B cell (primary cell): ENCODE measurements around the gene C11orf91. TPM values are rescaled to one million over a fixed set of nuclear protein-coding genes. Genes with fewer than 3 reads are reported as not detected.
"Not testable (repeated sequence)": the region's sequence is repeated elsewhere in the genome, so short reads cannot be mapped to it uniquely, and the experiment has no call there.

Experiments used
- ATAC-seq: fragments of 200-7000 bp; cut with Tn5 transposase; one replicate; pipeline ENCODE4 v1.10.0; 2021; ENCODE audit warnings: low read depth, mild to moderate bottlenecking, moderate number of reproducible peaks, moderate library complexity
- CTCF ChIA-PET: fragments of 350-600 bp; sonication (Branson Sonifier 250); formaldehyde crosslinking; loops from one replicate; lab custom pipeline; 2021; ENCODE audit warnings: antibody characterized with exemption, inconsistent platforms; lab: Charles Lee
- POLR2A ChIA-PET: fragments of 350-600 bp; sonication (Branson Sonifier 250); formaldehyde crosslinking; loops from one replicate; lab custom pipeline; 2021; ENCODE audit warnings: antibody characterized with exemption; lab: Charles Lee
- DNase-seq: peaks from one replicate; pipeline ENCODE4 v3.0.0; 2013
- H2AFZ ChIP-seq: 2 replicates; pipeline ENCODE4 v1.6.1; 2012; ENCODE audit warnings: mild to moderate bottlenecking, low read depth, low read length; ENCODE audit not compliant: insufficient read depth, poor library complexity, severe bottlenecking
- H3K27ac ChIP-seq, 2 donors: 1 replicate in 1 of 2; 2 replicates in 1 of 2; pipeline ENCODE4 v1.5.1; 2012 to 2013; ENCODE audit warnings: low read length in 2 of 2, mild to moderate bottlenecking in 2 of 2, moderate library complexity in 1 of 2
- H3K27me3 ChIP-seq, 4 experiments: fragments of 200-600 bp in 1 of 4; sonication (generic) in 1 of 4; replicated peaks in 1 of 4; 1 replicate in 2 of 4; 2 replicates in 2 of 4; pipeline versions ENCODE4 v1.6.1 to v1.7.0; 2013 to 2016; ENCODE audit warnings: low read length in 3 of 4, mild to moderate bottlenecking in 2 of 4, mixed read lengths in 1 of 4, moderate library complexity in 1 of 4; ENCODE audit not compliant: insufficient read depth in 4 of 4, control insufficient read depth in 3 of 4; ENCODE audit errors: control extremely low read depth in 1 of 4
- H3K36me3 ChIP-seq, 2 experiments: replicated peaks in 1 of 2; 1 replicate in 1 of 2; 2 replicates in 1 of 2; pipeline versions ENCODE4 v1.6.1 to v1.7.1; 2013; ENCODE audit warnings: low read length in 1 of 2; ENCODE audit not compliant: insufficient read depth in 2 of 2, control insufficient read depth in 1 of 2; ENCODE audit errors: control extremely low read depth in 1 of 2, extremely low read depth in 1 of 2
- H3K4me1 ChIP-seq, 2 donors: fragments of 200-600 bp in 1 of 2; sonication (generic) in 1 of 2; 1 replicate in 1 of 2; 2 replicates in 1 of 2; pipeline versions ENCODE4 v1.5.1 to v1.6.1; 2013 to 2017; ENCODE audit warnings: low read length in 2 of 2; ENCODE audit not compliant: control insufficient read depth in 2 of 2, insufficient read depth in 2 of 2
- H3K4me2 ChIP-seq: replicated peaks from 2 replicates; pipeline ENCODE3; 2012; ENCODE audit warnings: mild to moderate bottlenecking, low read depth, low read length; ENCODE audit not compliant: poor library complexity, severe bottlenecking
- H3K4me3 ChIP-seq, 5 experiments: fragments of 200-600 bp in 1 of 5; sonication (generic) in 1 of 5; 1 replicate in 3 of 5; 2 replicates in 2 of 5; pipeline versions ENCODE4 v1.5.1 to v1.7.0; 2011 to 2016; ENCODE audit warnings: low read length in 4 of 5, mild to moderate bottlenecking in 4 of 5, low read depth in 2 of 5, control low read depth in 1 of 5, moderate library complexity in 1 of 5; ENCODE audit not compliant: insufficient read depth in 1 of 5; ENCODE audit errors: control extremely low read depth in 1 of 5, extremely low read depth in 1 of 5
- H3K79me2 ChIP-seq: fragments of 200-600 bp; sonication (generic); one replicate; pipeline ENCODE4 v1.6.0; 2016; ENCODE audit warnings: low read length; ENCODE audit not compliant: control insufficient read depth, insufficient read depth
- H3K9ac ChIP-seq: fragments of 200-600 bp; sonication (generic); 2 replicates; pipeline ENCODE4 v1.6.1; 2017; ENCODE audit warnings: mild to moderate bottlenecking, low read length, moderate library complexity
- H3K9me3 ChIP-seq, 3 donors: one replicate each; pipeline versions ENCODE4 v1.6.1 to v1.7.1; 2013; ENCODE audit warnings: low read length in 2 of 3; ENCODE audit not compliant: control insufficient read depth in 2 of 3, insufficient read depth in 1 of 3; ENCODE audit errors: control extremely low read depth in 1 of 3
- H4K20me1 ChIP-seq: 2 replicates; pipeline ENCODE4 v1.6.0; 2012; ENCODE audit warnings: mild to moderate bottlenecking, low read length; ENCODE audit not compliant: insufficient read depth, control insufficient read depth, poor library complexity, severe bottlenecking
- H3K27ac Mint-ChIP-seq: one replicate; pipeline ENCODE4 v1.8.0; 2021; ENCODE audit warnings: mixed read lengths
- H3K27me3 Mint-ChIP-seq: one replicate; pipeline ENCODE4 v1.8.0; 2021; ENCODE audit warnings: mixed read lengths
- H3K4me1 Mint-ChIP-seq: one replicate; pipeline ENCODE4 v1.8.0; 2021; ENCODE audit warnings: mixed read lengths
- H3K4me3 Mint-ChIP-seq: one replicate; pipeline ENCODE4 v1.8.0; 2021; ENCODE audit warnings: mixed read lengths
- H3K9me3 Mint-ChIP-seq: one replicate; pipeline ENCODE4 v1.8.0; 2022; ENCODE audit warnings: mixed read lengths; ENCODE audit not compliant: insufficient read depth
- EZH2 ChIP-seq: IDR thresholded peaks from 2 replicates; pipeline ENCODE4 v1.6.1; 2012; ENCODE audit warnings: borderline replicate concordance, low read depth, mild to moderate bottlenecking, moderate library complexity, low read length; ENCODE audit not compliant: insufficient read depth, poor library complexity, severe bottlenecking
- WGBS: methylation state at CpG from one replicate; pipeline ENCODE4 v1.1.5; 2013; ENCODE audit warnings: missing lambda C conversion rate; ENCODE audit not compliant: insufficient coverage; 5-methylcytosine and 5-hydroxymethylcytosine counted together
- intact Hi-C: fragments of 100-400 bp; cut with micrococcal nuclease; formaldehyde crosslinking; loops from one replicate; pipeline ENCODE4 v1.10.0; 2022
- polyA plus RNA-seq: library from polyadenylated mRNA; depleted of rRNA; stranded (reverse); fragments of >200 nt; gene quantifications from 2 replicates; pipeline ENCODE4 v1.2.3, GENCODE V29; 2012
- total RNA-seq, 2 donors: library from RNA; stranded (reverse); fragments of 120-200 nt in 1 of 2; gene quantifications; 1 replicate in 1 of 2; 2 replicates in 1 of 2; pipeline versions ENCODE4 v1.2.3 to v1.2.4, GENCODE V29; 2013 to 2022
- TF ChIP-seq, protein P1 (sequence below): fragments of 200-600 bp; IDR thresholded peaks from one replicate; pipeline ENCODE4 v1.8.0; 2022; ENCODE audit warnings: antibody characterized with exemption, mild to moderate bottlenecking

C11orf91 gene
- total and polyA plus RNA-seq, 2 donors (not counting 1 experiment from before 2014, with no cell fraction given) = not detected

DNA sequence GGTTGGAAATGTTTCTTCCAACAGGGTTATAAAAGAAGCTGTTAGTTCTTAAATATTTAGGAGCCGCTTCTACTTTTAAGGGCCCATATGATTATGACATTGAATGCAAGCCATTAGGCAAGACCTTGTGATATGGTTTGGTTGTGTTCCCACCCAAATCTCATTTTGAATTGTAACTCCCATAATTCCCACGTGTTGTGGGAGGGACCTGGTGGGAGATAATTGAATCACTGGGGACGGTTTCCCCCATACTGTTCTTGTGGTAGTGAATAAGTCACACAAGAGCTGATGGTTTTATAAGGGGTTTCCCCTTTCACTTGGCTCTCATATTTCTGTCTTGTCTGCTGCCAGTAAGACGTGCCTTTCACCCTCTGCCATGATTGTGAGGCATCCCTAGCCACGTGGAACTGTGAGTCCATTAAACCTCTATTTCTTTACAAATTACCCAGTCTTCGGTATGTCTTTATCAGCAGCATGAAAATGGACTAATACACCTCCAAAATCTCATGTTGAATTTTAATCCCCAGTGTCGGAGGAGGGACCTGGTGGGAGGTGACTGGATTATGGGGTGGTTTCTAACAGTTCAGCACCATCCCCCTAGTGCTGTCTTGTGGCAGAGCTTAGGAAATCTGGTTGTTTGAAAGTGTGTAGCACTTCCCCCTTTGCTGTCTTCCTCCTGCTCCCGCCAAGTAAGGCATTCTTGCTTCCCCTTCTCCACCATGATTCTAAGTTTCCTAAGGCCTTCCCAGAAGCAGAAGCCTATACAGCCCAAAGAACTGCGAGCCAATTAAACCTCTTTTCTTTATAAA is 31.3 kb upstream of the C11orf91 start:
- H3K27ac Mint-ChIP-seq = no peak overlapping the region
- no peak overlapping the region for H3K4me2 ChIP-seq
- POLR2A ChIA-PET = no interaction called here
- DNase-seq (no peak), ATAC-seq (no peak)
- no peak overlapping the region for H3K4me3 Mint-ChIP-seq
- H3K4me1 ChIP-seq = peaks cover 23 to 31% of the 10 kb centered on the region in 2 donors
- no peaks in the 10 kb centered on the region for H3K27me3 ChIP-seq
- WGBS = 12% methylated on average over 4 of the region's 9 CpGs
- TF ChIP-seq, protein P1, sequence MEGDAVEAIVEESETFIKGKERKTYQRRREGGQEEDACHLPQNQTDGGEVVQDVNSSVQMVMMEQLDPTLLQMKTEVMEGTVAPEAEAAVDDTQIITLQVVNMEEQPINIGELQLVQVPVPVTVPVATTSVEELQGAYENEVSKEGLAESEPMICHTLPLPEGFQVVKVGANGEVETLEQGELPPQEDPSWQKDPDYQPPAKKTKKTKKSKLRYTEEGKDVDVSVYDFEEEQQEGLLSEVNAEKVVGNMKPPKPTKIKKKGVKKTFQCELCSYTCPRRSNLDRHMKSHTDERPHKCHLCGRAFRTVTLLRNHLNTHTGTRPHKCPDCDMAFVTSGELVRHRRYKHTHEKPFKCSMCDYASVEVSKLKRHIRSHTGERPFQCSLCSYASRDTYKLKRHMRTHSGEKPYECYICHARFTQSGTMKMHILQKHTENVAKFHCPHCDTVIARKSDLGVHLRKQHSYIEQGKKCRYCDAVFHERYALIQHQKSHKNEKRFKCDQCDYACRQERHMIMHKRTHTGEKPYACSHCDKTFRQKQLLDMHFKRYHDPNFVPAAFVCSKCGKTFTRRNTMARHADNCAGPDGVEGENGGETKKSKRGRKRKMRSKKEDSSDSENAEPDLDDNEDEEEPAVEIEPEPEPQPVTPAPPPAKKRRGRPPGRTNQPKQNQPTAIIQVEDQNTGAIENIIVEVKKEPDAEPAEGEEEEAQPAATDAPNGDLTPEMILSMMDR = no peak
- TF ChIP-seq EZH2 = no peak
- no peak overlapping the region for H3K9ac ChIP-seq
- no peaks in the 10 kb centered on the region for H3K9me3 Mint-ChIP-seq
- intact Hi-C loops = loop anchor here (10.0 kb wide), 1 partner anchor 1933 kb away; the partner anchor contains the start of gene TRIM44
- no peaks in the 10 kb centered on the region for H3K36me3 ChIP-seq
- H3K79me2 ChIP-seq = peaks cover 3% of the 10 kb centered on the region
- no peaks in the 10 kb centered on the region for H3K27me3 Mint-ChIP-seq
- H3K4me1 Mint-ChIP-seq = peaks cover 42% of the 10 kb centered on the region
- H3K9me3 ChIP-seq = no peaks in the 10 kb centered on the region
- H4K20me1 ChIP-seq = no peaks in the 10 kb centered on the region
- H3K27ac ChIP-seq = no peak overlapping the region
- H2AFZ ChIP-seq = no peak overlapping the region
- CTCF ChIA-PET = interaction anchor here (2.2 kb wide), 1 partner anchor 16 kb away, joined by 10 read pairs; no protein-coding TSS in a partner anchor
- H3K4me3 ChIP-seq = no peak overlapping the region

DNA sequence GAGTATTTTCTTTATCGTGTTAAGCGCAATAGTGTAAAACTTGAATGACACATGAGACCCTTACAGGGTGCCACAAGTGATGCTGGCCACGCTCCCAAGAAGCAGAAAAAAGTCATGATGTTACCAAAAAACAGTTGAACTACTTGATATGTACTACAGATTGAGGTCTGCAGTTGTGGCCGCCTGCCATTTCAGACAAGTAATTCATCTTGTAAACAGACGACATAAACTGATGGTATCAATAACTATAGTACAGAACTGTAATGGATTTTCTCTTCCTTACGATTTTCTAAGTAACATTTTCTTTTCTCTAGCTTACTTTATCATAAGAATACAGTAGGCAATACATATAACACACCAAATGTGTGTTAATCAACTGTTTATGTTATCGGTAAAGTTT is 30.1 kb upstream of the C11orf91 start:
- POLR2A ChIA-PET = no interaction called here
- intact Hi-C loops = loop anchor here (10.0 kb wide), 1 partner anchor 1934 kb away; the partner anchor contains the start of gene TRIM44
- Mint-ChIP-seq H3K27ac (no peak overlapping the region), H3K4me1 (peaks cover 38% of the 10 kb centered on the region), H3K9me3 (no peaks in the 10 kb centered on the region), H3K4me3 (no peak overlapping the region), H3K27me3 (no peaks in the 10 kb centered on the region)
- DNase-seq = no peak
- peaks cover 3% of the 10 kb centered on the region for H3K79me2 ChIP-seq
- no peaks in the 10 kb centered on the region for H3K9me3 ChIP-seq
- no peak overlapping the region for H3K27ac ChIP-seq
- 100% methylated on average over 2 of the region's 7 CpGs for WGBS
- no peak overlapping the region for H3K4me2 ChIP-seq
- no peaks in the 10 kb centered on the region for H3K36me3 ChIP-seq
- H3K27me3 ChIP-seq = no peaks in the 10 kb centered on the region
- no peak overlapping the region for H2AFZ ChIP-seq
- CTCF ChIA-PET = interaction anchor here (0.8 to 2.2 kb wide), 2 partner anchors 12 to 15 kb away, joined by 4 to 10 read pairs; no protein-coding TSS in a partner anchor
- TF ChIP-seq, protein P1 = no peak
- no peak for TF ChIP-seq EZH2
- ATAC-seq = no peak
- peaks cover 23 to 29% of the 10 kb centered on the region in 2 donors for H3K4me1 ChIP-seq
- H4K20me1 ChIP-seq = no peaks in the 10 kb centered on the region
- no peak overlapping the region for H3K9ac ChIP-seq
- no peak overlapping the region for H3K4me3 ChIP-seq

DNA sequence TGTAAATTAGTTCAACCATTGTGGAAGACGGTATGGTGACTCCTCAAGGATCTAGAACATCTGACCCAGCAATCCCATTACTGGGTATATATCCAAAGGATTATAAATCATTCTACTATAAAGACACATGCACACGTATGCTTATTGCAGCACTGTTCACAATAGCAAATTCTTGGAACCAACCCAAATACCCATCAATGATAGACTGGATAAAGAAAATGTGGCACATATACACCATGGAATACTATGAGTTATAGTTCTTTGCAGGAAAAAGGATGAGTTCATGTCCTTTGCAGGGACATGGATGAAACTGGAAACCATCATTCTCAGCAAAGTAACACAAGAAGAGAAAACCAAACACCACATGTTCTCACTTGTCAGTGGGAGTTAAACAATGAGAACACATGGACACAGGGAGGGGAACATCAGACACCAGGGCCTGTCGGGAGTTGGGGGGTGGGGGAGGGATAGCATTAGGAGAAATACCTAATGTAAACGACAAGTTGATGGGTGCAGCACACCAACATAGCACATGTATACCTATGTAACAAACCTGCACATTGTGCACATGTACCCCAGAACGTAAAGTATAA is 28.5 kb upstream of the C11orf91 start:
- H3K9me3 ChIP-seq, H3K4me3 Mint-ChIP-seq, H3K4me2 ChIP-seq, H3K27ac Mint-ChIP-seq, ATAC-seq, H2AFZ ChIP-seq, DNase-seq, intact Hi-C loops, H3K27ac ChIP-seq, H3K9me3 Mint-ChIP-seq, H3K27me3 ChIP-seq, H3K4me3 ChIP-seq, H4K20me1 ChIP-seq, POLR2A ChIA-PET, CTCF ChIA-PET, H3K36me3 ChIP-seq, H3K27me3 Mint-ChIP-seq, H3K9ac ChIP-seq: not testable (repeated sequence)
- WGBS = no CpG with 5 or more reads among the region's 5 CpGs
- peaks cover 34% of the 10 kb centered on the region for H3K4me1 Mint-ChIP-seq
- peaks cover 12% of the 10 kb centered on the region for H3K79me2 ChIP-seq
- peaks cover 21 to 25% of the 10 kb centered on the region in 2 donors for H3K4me1 ChIP-seq
